PC-9 (cell line): ENCODE measurements around the gene SYTL1. TPM values are rescaled to one million over a fixed set of nuclear protein-coding genes. Genes with fewer than 3 reads are reported as not detected.
A peak's percentile ranks its signal among the peaks of the same experiment; 100 is the strongest.

Source experiments
- BruUV-seq: library from RNA; stranded (reverse); fragments of 400-500 nt; replicated peaks from 2 replicates; lab custom pipeline; 2021; lab: Mats Ljungman, UMichigan
- CTCF ChIA-PET: fragments of 300-600 bp; sonication (Branson Sonifier 250); formaldehyde crosslinking; loops from one replicate; lab custom pipeline; 2022; ENCODE audit warnings: antibody characterized with exemption; lab: Charles Lee
- POLR2A ChIA-PET: fragments of 300-600 bp; sonication (Branson Sonifier 250); formaldehyde crosslinking; loops from one replicate; lab custom pipeline; 2022; ENCODE audit warnings: antibody characterized with exemption; ENCODE audit not compliant: unreplicated experiment; lab: Charles Lee
- DNase-seq, 2 experiments: peaks; one replicate each; pipeline versions ENCODE4 v3.0.0 to v3.0.0-alpha.2; 2015 to 2022; ENCODE audit warnings: mixed read lengths in 1 of 2
- H2AFZ ChIP-seq: fragments of 200-600 bp; sonication (generic); 2 replicates; pipeline ENCODE4 v1.8.1; 2017; ENCODE audit warnings: antibody characterized with exemption
- H3F3A ChIP-seq: fragments of 200-600 bp; sonication (generic); 2 replicates; pipeline ENCODE4 v1.8.1; 2017; ENCODE audit warnings: antibody characterized with exemption, mild to moderate bottlenecking, low read depth; ENCODE audit not compliant: insufficient read depth
- H3K27ac ChIP-seq: fragments of 200-600 bp; sonication (generic); 2 replicates; pipeline ENCODE4 v1.6.1; 2016; ENCODE audit warnings: mixed run types
- H3K27me3 ChIP-seq: fragments of 200-600 bp; sonication (generic); 2 replicates; pipeline ENCODE4 v1.6.1; 2016; ENCODE audit warnings: low read depth, mixed run types; ENCODE audit not compliant: insufficient read depth
- H3K36me3 ChIP-seq: fragments of 200-600 bp; sonication (generic); 2 replicates; pipeline ENCODE4 v1.6.1; 2016; ENCODE audit warnings: low read depth, mixed run types
- H3K4me1 ChIP-seq: fragments of 200-600 bp; sonication (generic); replicated peaks from 2 replicates; pipeline ENCODE4 v1.6.1; 2016; ENCODE audit warnings: mixed run types; ENCODE audit not compliant: insufficient read depth
- H3K4me2 ChIP-seq: fragments of 200-600 bp; sonication (generic); 2 replicates; pipeline ENCODE4 v1.6.1; 2017; ENCODE audit warnings: mixed run types
- H3K4me3 ChIP-seq: fragments of 200-600 bp; sonication (generic); 2 replicates; pipeline ENCODE4 v1.6.1; 2016; ENCODE audit warnings: mixed run types
- H3K79me2 ChIP-seq: fragments of 200-600 bp; sonication (generic); 2 replicates; pipeline ENCODE4 v1.6.1; 2017; ENCODE audit warnings: low read depth, mixed run types
- H3K9me2 ChIP-seq: fragments of 200-600 bp; sonication (generic); 2 replicates; pipeline ENCODE4 v1.8.1; 2017; ENCODE audit warnings: mild to moderate bottlenecking; ENCODE audit not compliant: insufficient read depth
- H3K9me3 ChIP-seq: fragments of 200-600 bp; sonication (generic); 2 replicates; pipeline ENCODE4 v1.8.1; 2016; ENCODE audit warnings: low read depth; ENCODE audit not compliant: insufficient read depth
- H4K20me1 ChIP-seq: fragments of 200-600 bp; sonication (generic); 2 replicates; pipeline ENCODE4 v1.8.1; 2017; ENCODE audit not compliant: insufficient read depth
- CTCF ChIP-seq: fragments of 200-600 bp; sonication (generic); conservative IDR thresholded peaks from 2 replicates; pipeline ENCODE4 v1.6.1; 2017; ENCODE audit warnings: mixed run types, antibody characterized with exemption, mild to moderate bottlenecking, moderate library complexity
- EZH2 ChIP-seq: fragments of 200-600 bp; sonication (generic); IDR thresholded peaks from 2 replicates; pipeline ENCODE4 v1.8.0; 2017; ENCODE audit warnings: antibody characterized with exemption, low read depth
- intact Hi-C: fragments of 100-400 bp; cut with micrococcal nuclease; formaldehyde crosslinking; loops from one replicate; pipeline ENCODE4 v1.10.0; 2022; ENCODE audit not compliant: unreplicated experiment
- total RNA-seq: library from RNA; stranded (reverse); gene quantifications from 2 replicates; pipeline ENCODE4 v1.2.3, GENCODE V29; 2021

SYTL1 gene
- total RNA-seq, 1 experiment from 2014 or later: 43.7 TPM

- H3K4me2 ChIP-seq: no peak overlapping the region
Observed at GRCh38 chr1:27368869-27369582, 27.2 kb downstream of the SYTL1 start.

GRCh38 chr1:27372022-27372807 lies 30.4 kb downstream of the SYTL1 start:
- Histone ChIP-seq H3K9me2 (no peaks in the 10 kb centered on the region), H3K4me2 (no peak overlapping the region), H2AFZ (no peak overlapping the region), H3K79me2 (no peaks in the 10 kb centered on the region), H4K20me1 (no peaks in the 10 kb centered on the region), H3K9me3 (no peaks in the 10 kb centered on the region), H3K4me3 (no peak overlapping the region), H3K27ac (no peak overlapping the region), H3F3A (no peaks in the 10 kb centered on the region), H3K36me3 (no peaks in the 10 kb centered on the region), H3K4me1 (0 out of 2 replicates have a peak, but pooled peaks cover 1% of the 10 kb centered on the region), H3K27me3 (no peaks in the 10 kb centered on the region)
- CTCF ChIA-PET: interaction anchor here (1.0 kb wide), 1 partner anchor 73 kb away, joined by 3 read pairs; no protein-coding TSS in a partner anchor
- POLR2A ChIA-PET: interaction anchor here (0.7 kb wide), 1 partner anchor 34 kb away, joined by 15 read pairs; no protein-coding TSS in a partner anchor
- DNase-seq: no peak
- intact Hi-C loops: no loop called here
- no peak for TF ChIP-seq EZH2
- no peak for TF ChIP-seq CTCF
- BruUV-seq: no TSS peak

More at GRCh38 chr1:27368869-27369582, 27.2 kb downstream of the SYTL1 start:
- intact Hi-C loops: loop anchor here (5.0 kb wide), 1 partner anchor 47 kb away; the partner anchor contains the start of gene TMEM222
- no peak overlapping the region for H3K4me3 ChIP-seq
- H3K79me2 ChIP-seq: no peaks in the 10 kb centered on the region
- ChIA-PET CTCF (interaction anchor here (0.8 kb wide), 1 partner anchor 13 kb away, joined by 4 read pairs; no protein-coding TSS in a partner anchor), POLR2A (interaction anchor here (1.0 kb wide), 1 partner anchor 26 kb away, joined by 9 read pairs; no protein-coding TSS in a partner anchor)
- H3K9me2 ChIP-seq: no peaks in the 10 kb centered on the region
- H2AFZ ChIP-seq: no peak overlapping the region
- TF ChIP-seq CTCF (peak; percentile 36; the same call in 1 of the 2 replicates), EZH2 (no peak)
- H3K27ac ChIP-seq: no peak overlapping the region
- no peaks in the 10 kb centered on the region for H3K27me3 ChIP-seq
- no peaks in the 10 kb centered on the region for H3F3A ChIP-seq
- no peak for DNase-seq
- no peaks in the 10 kb centered on the region for H4K20me1 ChIP-seq
- H3K36me3 ChIP-seq: no peaks in the 10 kb centered on the region
- no TSS peak for BruUV-seq
- no peaks in the 10 kb centered on the region for H3K9me3 ChIP-seq
- peaks cover 9% of the 10 kb centered on the region; the same call in 1 of the 2 replicates for H3K4me1 ChIP-seq

GRCh38 chr1:27372808-27373690 lies 31.2 kb downstream of the SYTL1 start:
- H3K4me2 ChIP-seq: no peak overlapping the region
- H3K4me3 ChIP-seq: no peak overlapping the region
- CTCF ChIA-PET: no interaction called here
- H3K4me1 ChIP-seq: no peaks in the 10 kb centered on the region
- no peak overlapping the region for H3K27ac ChIP-seq
- no peaks in the 10 kb centered on the region for H3K9me3 ChIP-seq
- POLR2A ChIA-PET: no interaction called here
- no peaks in the 10 kb centered on the region for H3F3A ChIP-seq
- no peaks in the 10 kb centered on the region for H3K9me2 ChIP-seq
- peak; percentile 29; the same call in 1 of the 2 replicates for TF ChIP-seq CTCF
- no peak for TF ChIP-seq EZH2
- DNase-seq: no peak
- intact Hi-C loops: no loop called here
- BruUV-seq: no TSS peak
- H3K79me2 ChIP-seq: no peaks in the 10 kb centered on the region
- H4K20me1 ChIP-seq: no peaks in the 10 kb centered on the region
- H3K36me3 ChIP-seq: no peaks in the 10 kb centered on the region
- no peak overlapping the region for H2AFZ ChIP-seq
- H3K27me3 ChIP-seq: no peaks in the 10 kb centered on the region
